Prostate gland (tissue), 2 donors: ENCODE data around the gene EIF5.

Source experiments
- POLR2AphosphoS5 ChIP-seq: sonication (generic); formaldehyde crosslinking; IDR thresholded peaks from one replicate; pipeline ENCODE4 v1.6.1; 2017; ENCODE audit warnings: antibody characterized with exemption
- TF ChIP-seq, protein P1 (sequence below), 4 experiments: fragments of 200-600 bp in 2 of 4; fragments of 450-650 bp in 2 of 4; sonication (generic) in 2 of 4; IDR thresholded peaks; 1 replicate in 3 of 4; 2 replicates in 1 of 4; pipeline ENCODE4 v1.5.1; 2016 to 2019; ENCODE audit warnings: antibody characterized with exemption in 4 of 4, mild to moderate bottlenecking in 2 of 4, moderate library complexity in 2 of 4

DNA sequence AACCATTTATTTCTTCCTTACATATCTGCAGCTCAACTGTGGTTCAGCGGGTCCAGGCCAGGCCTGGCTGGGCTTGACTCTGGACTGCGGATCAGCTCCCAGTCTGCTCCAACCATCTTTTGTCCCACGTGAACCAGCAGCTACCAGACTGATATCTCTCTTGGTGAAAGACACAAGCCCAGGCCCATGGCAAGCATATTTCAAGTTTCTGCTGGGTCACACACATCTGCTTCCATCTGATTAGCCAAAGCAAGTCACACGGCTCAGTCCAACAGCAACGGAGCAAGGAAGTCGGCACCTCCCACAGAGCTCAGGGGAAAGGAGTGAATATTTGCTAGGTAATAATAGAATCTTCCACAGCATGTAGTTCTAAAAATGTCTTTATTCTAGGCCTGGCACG lies 26.5 kb downstream of the EIF5 start:
- TF ChIP-seq, protein P1, sequence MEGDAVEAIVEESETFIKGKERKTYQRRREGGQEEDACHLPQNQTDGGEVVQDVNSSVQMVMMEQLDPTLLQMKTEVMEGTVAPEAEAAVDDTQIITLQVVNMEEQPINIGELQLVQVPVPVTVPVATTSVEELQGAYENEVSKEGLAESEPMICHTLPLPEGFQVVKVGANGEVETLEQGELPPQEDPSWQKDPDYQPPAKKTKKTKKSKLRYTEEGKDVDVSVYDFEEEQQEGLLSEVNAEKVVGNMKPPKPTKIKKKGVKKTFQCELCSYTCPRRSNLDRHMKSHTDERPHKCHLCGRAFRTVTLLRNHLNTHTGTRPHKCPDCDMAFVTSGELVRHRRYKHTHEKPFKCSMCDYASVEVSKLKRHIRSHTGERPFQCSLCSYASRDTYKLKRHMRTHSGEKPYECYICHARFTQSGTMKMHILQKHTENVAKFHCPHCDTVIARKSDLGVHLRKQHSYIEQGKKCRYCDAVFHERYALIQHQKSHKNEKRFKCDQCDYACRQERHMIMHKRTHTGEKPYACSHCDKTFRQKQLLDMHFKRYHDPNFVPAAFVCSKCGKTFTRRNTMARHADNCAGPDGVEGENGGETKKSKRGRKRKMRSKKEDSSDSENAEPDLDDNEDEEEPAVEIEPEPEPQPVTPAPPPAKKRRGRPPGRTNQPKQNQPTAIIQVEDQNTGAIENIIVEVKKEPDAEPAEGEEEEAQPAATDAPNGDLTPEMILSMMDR (IDR thresholded peaks at IDR 0.05) = no peak
- no peak for TF ChIP-seq POLR2AphosphoS5
